ENCODE results near the gene ARHGAP33.

The ARHGAP33 gene, protein sequence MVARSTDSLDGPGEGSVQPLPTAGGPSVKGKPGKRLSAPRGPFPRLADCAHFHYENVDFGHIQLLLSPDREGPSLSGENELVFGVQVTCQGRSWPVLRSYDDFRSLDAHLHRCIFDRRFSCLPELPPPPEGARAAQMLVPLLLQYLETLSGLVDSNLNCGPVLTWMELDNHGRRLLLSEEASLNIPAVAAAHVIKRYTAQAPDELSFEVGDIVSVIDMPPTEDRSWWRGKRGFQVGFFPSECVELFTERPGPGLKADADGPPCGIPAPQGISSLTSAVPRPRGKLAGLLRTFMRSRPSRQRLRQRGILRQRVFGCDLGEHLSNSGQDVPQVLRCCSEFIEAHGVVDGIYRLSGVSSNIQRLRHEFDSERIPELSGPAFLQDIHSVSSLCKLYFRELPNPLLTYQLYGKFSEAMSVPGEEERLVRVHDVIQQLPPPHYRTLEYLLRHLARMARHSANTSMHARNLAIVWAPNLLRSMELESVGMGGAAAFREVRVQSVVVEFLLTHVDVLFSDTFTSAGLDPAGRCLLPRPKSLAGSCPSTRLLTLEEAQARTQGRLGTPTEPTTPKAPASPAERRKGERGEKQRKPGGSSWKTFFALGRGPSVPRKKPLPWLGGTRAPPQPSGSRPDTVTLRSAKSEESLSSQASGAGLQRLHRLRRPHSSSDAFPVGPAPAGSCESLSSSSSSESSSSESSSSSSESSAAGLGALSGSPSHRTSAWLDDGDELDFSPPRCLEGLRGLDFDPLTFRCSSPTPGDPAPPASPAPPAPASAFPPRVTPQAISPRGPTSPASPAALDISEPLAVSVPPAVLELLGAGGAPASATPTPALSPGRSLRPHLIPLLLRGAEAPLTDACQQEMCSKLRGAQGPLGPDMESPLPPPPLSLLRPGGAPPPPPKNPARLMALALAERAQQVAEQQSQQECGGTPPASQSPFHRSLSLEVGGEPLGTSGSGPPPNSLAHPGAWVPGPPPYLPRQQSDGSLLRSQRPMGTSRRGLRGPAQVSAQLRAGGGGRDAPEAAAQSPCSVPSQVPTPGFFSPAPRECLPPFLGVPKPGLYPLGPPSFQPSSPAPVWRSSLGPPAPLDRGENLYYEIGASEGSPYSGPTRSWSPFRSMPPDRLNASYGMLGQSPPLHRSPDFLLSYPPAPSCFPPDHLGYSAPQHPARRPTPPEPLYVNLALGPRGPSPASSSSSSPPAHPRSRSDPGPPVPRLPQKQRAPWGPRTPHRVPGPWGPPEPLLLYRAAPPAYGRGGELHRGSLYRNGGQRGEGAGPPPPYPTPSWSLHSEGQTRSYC

DNA sequence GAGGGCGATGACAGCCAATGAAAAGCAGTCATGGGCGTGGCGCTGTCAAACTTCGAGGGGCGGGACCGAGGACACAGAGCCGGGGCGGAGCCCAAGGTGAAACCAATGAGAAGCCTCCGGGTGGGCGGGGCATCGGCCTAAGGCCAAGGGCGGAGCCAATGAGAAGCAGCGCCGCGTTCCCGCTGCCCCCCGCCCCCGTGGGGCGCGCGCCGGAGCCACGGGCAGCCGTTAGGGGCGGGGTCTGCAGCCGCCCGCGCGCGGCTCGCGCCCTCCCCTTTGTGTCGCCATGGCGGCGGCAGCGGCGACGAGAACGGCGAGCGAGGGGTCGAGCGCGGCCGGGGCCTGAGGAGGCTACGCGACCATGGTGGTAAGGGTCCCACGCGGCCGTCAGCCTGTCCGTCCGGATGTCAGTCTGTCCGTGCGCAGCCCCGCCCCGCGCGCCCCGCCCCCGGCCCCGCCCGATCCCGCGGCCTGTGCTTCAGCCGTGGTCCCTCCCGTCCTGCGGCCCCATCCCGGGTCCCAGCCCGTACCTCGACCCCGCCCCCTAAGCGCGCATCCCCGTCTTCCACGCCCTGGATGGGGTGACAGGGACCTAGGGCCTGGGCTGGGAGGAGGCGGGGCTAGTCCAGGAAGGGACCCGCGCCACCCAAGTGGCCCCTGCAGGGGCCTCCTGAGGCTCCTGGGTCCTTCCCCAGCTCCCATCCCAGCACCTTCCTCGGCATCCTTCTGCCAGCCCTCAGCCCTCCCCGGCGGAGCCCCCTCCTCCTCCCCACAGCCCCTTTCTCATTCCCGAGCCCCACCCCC lies at the start of gene ARHGAP33:
TSS of gene ARHGAP33 (plus strand) at position 267 of the 804 bp plus-strand sequence. CDS start at position 362, 95 bp downstream.
- Histone ChIP-seq H3K36me3 (ENCODE audit: insufficient read depth, low read length) (peaks cover 34% of the 10 kb centered on the region), H2AFZ (ENCODE audit: low read depth, low read length) (peak within 1 kb of the TSS; percentile 79), H3K9me3 (ENCODE audit: insufficient read depth, low read length, severe bottlenecking) (no peaks in the 10 kb centered on the region), H3K27me3 (ENCODE audit: insufficient read depth, low read length, poor library complexity) (no peaks in the 10 kb centered on the region), H3K4me3 (ENCODE audit: low read depth in 1 of 2, low read length in 2 of 2) (peak within 1 kb of the TSS; percentile 37 to 74; a peak in 3 of 4 replicates), H3K4me1 (ENCODE audit: insufficient read depth, low read length) (peaks cover 29% of the 10 kb centered on the region), H3K9ac (ENCODE audit: low read depth, low read length) (peak within 1 kb of the TSS; percentile 75), H3K27ac (ENCODE audit: low read length) (peak within 1 kb of the TSS; percentile 78), H4K20me1 (ENCODE audit: insufficient read depth, low read length) (peaks cover 29% of the 10 kb centered on the region; the same call in 1 of the 2 replicates), H3K79me2 (ENCODE audit: insufficient read depth, low read length) (peaks cover 38% of the 10 kb centered on the region), H3K4me2 (ENCODE audit: insufficient read depth, low read length) (peak within 1 kb of the TSS; percentile 92)
- TF ChIP-seq, protein P1, sequence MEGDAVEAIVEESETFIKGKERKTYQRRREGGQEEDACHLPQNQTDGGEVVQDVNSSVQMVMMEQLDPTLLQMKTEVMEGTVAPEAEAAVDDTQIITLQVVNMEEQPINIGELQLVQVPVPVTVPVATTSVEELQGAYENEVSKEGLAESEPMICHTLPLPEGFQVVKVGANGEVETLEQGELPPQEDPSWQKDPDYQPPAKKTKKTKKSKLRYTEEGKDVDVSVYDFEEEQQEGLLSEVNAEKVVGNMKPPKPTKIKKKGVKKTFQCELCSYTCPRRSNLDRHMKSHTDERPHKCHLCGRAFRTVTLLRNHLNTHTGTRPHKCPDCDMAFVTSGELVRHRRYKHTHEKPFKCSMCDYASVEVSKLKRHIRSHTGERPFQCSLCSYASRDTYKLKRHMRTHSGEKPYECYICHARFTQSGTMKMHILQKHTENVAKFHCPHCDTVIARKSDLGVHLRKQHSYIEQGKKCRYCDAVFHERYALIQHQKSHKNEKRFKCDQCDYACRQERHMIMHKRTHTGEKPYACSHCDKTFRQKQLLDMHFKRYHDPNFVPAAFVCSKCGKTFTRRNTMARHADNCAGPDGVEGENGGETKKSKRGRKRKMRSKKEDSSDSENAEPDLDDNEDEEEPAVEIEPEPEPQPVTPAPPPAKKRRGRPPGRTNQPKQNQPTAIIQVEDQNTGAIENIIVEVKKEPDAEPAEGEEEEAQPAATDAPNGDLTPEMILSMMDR (IDR thresholded peaks at IDR 0.05; ENCODE audit: borderline replicate concordance, extremely low read depth, low read length, poor library complexity, severe bottlenecking), result no peak
- TF ChIP-seq EZH2 (IDR thresholded peaks at IDR 0.05; ENCODE audit: borderline replicate concordance, low read depth, low read length, severe bottlenecking), result no peak
- DNase-seq (peak; percentile 100), ATAC-seq (ENCODE audit: insufficient read depth, low read depth) (peak; percentile 89)

DNA sequence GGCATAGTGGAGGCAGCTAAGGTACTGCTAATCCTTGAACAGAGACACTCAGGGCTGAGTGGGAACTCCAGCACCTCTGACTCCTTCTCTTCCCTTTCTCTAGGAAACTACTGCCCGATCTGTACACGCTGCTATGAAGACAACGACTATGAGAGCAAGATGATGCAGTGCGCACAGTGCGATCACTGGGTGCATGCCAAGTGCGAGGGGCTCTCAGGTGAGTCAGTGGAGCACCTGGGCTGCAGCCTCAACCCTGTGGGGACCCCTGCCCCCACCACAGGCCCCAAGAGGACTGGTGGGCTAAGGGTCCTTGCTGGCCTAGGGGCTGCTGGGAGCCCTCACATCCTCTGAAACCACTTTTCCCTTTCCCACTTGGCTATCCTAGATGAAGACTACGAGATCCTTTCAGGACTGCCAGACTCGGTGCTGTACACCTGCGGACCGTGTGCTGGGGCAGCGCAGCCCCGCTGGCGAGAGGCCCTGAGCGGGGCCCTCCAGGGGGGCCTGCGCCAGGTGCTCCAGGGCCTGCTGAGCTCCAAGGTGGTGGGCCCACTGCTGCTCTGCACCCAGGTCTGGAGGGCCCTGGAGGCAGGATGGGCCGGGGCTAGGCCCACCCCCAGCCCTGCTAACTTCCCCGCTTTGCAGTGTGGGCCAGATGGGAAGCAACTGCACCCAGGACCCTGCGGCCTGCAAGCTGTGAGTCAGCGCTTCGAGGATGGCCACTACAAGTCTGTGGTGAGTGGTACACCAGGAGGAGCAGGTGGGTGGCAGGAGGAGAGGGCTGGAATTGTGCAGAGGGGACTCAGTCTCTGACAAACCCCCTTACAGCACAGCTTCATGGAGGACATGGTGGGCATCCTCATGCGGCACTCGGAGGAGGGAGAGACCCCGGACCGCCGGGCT lies 48.1 kb upstream of the ARHGAP33 start:
- H3K4me2 ChIP-seq (ENCODE audit: insufficient read depth, low read length), result no peak overlapping the region
- peaks cover 59% of the 10 kb centered on the region for H4K20me1 ChIP-seq (ENCODE audit: insufficient read depth, low read length)
- DNase-seq (no peak), ATAC-seq (ENCODE audit: insufficient read depth, low read depth) (no peak)
- H3K9me3 ChIP-seq (ENCODE audit: insufficient read depth, low read length, severe bottlenecking), result no peaks in the 10 kb centered on the region
- no peak overlapping the region for H3K9ac ChIP-seq (ENCODE audit: low read depth, low read length)
- peaks cover 99% of the 10 kb centered on the region for H3K36me3 ChIP-seq (ENCODE audit: insufficient read depth, low read length)
- TF ChIP-seq, protein P1 (IDR thresholded peaks at IDR 0.05; ENCODE audit: borderline replicate concordance, extremely low read depth, low read length, poor library complexity, severe bottlenecking), result no peak
- TF ChIP-seq EZH2 (IDR thresholded peaks at IDR 0.05; ENCODE audit: borderline replicate concordance, low read depth, low read length, severe bottlenecking), result no peak
- no peak overlapping the region for H2AFZ ChIP-seq (ENCODE audit: low read depth, low read length)
- no peaks in the 10 kb centered on the region for H3K4me1 ChIP-seq (ENCODE audit: insufficient read depth, low read length)
- no peaks in the 10 kb centered on the region for H3K27me3 ChIP-seq (ENCODE audit: insufficient read depth, low read length, poor library complexity)
- H3K79me2 ChIP-seq (ENCODE audit: insufficient read depth, low read length), result 0 out of 2 replicates have a peak, but pooled peaks cover 5% of the 10 kb centered on the region
- no peak overlapping the region for H3K4me3 ChIP-seq (ENCODE audit: low read depth in 1 of 2, low read length in 2 of 2)
- no peak overlapping the region for H3K27ac ChIP-seq (ENCODE audit: low read length)

All from DND-41 (cell line).